Astrocyte (in vitro differentiated cells and primary cell): ENCODE results near the gene HIKESHI. TPM values are rescaled to one million over a fixed set of nuclear protein-coding genes. Genes with fewer than 3 reads are reported as not detected.

Experiments
- total RNA-seq: library from RNA; stranded (reverse); gene quantifications from 2 replicates; pipeline ENCODE4 v1.2.1, GENCODE V29; 2021

HIKESHI gene
- total RNA-seq, 1 donor from 2014 or later, result 42.3 TPM

Other genes with a start within 250 kb of the HIKESHI start
- gene PICALM, start 233.2 kb upstream of the HIKESHI start, total RNA-seq, result 254 and 260 TPM in 2 replicates
- 20.9 and 23.4 TPM in 2 replicates for gene EED, start 57.5 kb upstream of the HIKESHI start, total RNA-seq
- gene CCDC81, start 72.6 kb downstream of the HIKESHI start, total RNA-seq, result 4.3 and 4.5 TPM in 2 replicates